WI38 (cell line): ENCODE measurements around the gene NPAS1.
A peak's percentile ranks its signal among the peaks of the same experiment; 100 is the strongest.

Experiments
- H3K4me3 ChIP-seq: 2 replicates; pipeline ENCODE4 v1.5.1; 2011; ENCODE audit warnings: low read depth, mild to moderate bottlenecking, control low read depth, low read length
- CTCF ChIP-seq: IDR thresholded peaks from 2 replicates; pipeline ENCODE4 v1.5.1; 2012; ENCODE audit warnings: low read depth, mild to moderate bottlenecking, control low read depth, low read length

NPAS1 gene

GRCh38 chr19:47019431-47020041, at the start of gene NPAS1:
Gene NPAS1, plus strand, starts transcription at chr19:47019837. Its CDS starts 1,211 bp downstream, at chr19:47021048.
- peak within 1 kb of the TSS; percentile 54 for H3K4me3 ChIP-seq
- no peak for TF ChIP-seq CTCF

- no peak overlapping the region for H3K4me3 ChIP-seq
- no peak for TF ChIP-seq CTCF
Observed at GRCh38 chr19:46970815-46971214, 48.8 kb upstream of the NPAS1 start.

GRCh38 chr19:46972311-46972710, 47.3 kb upstream of the NPAS1 start:
- H3K4me3 ChIP-seq, result no peak overlapping the region
- TF ChIP-seq CTCF, result no peak

GRCh38 chr19:46974181-46974580, 45.5 kb upstream of the NPAS1 start:
- H3K4me3 ChIP-seq, result no peak overlapping the region
- TF ChIP-seq CTCF, result no peak

GRCh38 chr19:46975011-46975924, 44.4 kb upstream of the NPAS1 start:
- no peak for TF ChIP-seq CTCF
- H3K4me3 ChIP-seq, result no peak overlapping the region

GRCh38 chr19:46975925-46976782, 43.5 kb upstream of the NPAS1 start:
- TF ChIP-seq CTCF, result no peak

More at GRCh38 chr19:46975925-46976782, 43.5 kb upstream of the NPAS1 start:
- H3K4me3 ChIP-seq, result peak overlapping the region; percentile 12; the same call in 1 of the 2 replicates
